Activated CD4-positive, alpha-beta T cell treated with anti-CD3 and anti-CD28 coated beads, Interleukin-10, Interleukin-2, amounts not matched to agents 100 ng/mL and 50 ng/mL, durations not matched to agents 16 hours and 8 hours (primary cell): ENCODE measurements around the gene EPB41L4A.

Source experiments
- DNase-seq: peaks from one replicate; pipeline ENCODE4 v3.0.0-alpha.2; 2020

Gene EPB41L4A

DNA sequence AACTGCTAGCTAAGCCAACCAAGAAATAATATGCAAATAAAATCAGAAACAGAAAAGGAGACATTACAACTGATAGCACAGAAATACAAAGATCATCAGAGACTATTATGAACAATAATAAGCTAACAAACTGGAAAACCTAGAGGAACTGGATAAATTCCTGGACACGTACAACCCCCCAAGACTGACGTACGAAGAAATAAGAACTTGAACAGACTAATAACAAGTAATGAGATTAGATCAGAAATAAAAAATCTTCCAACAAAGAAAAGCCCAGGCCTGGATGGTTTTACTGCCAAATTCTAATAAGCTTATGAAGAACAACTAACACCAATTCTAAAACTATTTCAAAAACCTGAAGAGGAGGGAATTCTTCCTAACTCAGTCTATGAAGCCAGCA lies 67.9 kb downstream of the EPB41L4A start:
- no peak for DNase-seq

DNA sequence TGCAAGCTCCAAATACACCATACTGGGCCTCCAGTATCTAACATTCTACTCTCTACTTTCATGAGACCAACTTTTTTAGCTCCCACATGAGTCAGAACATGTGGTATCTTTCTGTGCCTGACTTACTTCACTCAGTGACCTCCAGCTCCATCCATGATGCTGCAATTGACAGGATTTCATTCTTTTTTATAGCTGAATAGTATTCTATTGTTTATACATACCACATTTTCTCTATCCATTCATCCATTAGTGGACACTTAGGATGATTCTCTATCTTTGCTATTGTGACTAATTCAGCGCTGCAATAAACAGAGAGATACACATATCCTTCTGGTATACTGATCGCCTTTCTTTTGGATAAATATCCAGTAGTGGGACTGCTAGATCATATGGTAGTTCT lies 68.5 kb downstream of the EPB41L4A start:
- DNase-seq = no peak

DNA sequence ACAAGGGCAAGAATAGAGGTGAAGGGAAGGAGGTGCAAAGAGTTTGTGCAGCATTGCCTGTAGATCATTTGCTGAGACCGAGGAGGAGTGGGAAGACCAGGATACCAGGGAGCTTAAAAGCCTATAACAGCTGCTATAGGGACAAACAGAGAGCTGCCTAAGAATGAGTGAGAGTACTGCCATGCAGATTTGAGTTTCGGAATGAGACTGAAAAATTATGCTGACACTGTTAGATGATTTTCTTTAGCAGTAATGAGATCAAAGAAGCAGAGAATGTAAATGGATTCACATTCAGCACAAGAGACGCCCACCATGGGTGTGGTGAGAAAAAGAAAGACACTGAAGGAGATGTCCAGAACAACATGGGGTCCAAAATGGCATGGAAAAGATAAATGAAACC lies 69.7 kb downstream of the EPB41L4A start:
- DNase-seq = no peak

DNA sequence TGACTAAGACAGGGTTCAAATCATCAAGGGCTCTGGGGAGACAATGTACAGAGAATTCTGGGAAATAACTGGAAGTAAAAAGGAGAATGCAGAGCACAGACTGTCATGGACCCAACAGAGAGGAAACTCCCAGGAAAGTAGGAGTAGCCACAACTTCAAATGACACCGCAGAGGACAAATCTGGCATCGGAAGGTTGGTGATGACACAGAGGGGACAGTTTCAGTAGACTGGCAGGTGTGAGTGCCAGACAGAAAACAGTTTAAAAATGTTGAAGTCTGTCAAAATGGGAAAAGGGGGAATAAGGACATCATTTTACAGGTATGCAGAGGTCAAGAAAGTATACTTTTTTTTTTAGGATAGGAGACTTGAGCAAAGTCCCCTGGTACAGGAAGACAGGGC lies 70.2 kb downstream of the EPB41L4A start:
- no peak for DNase-seq

DNA sequence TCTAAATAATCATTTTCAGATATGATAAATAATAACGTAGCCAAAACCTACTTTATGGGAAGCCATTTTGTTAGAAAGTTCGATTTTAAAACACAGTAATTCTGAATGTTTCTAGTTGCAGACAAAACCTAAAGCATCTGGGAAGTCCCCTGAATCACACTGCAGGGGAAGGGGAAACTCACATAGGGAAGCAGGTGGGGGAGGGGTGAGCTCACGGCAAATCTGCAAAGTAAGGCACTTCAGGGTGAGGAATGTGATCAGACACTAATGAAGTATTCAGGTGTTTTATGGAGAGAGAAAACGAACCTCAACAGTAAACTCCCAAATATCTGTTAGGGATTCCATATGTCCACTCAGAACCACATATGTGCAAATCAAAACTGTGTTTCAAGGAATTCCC lies 70.7 kb downstream of the EPB41L4A start:
- no peak for DNase-seq

DNA sequence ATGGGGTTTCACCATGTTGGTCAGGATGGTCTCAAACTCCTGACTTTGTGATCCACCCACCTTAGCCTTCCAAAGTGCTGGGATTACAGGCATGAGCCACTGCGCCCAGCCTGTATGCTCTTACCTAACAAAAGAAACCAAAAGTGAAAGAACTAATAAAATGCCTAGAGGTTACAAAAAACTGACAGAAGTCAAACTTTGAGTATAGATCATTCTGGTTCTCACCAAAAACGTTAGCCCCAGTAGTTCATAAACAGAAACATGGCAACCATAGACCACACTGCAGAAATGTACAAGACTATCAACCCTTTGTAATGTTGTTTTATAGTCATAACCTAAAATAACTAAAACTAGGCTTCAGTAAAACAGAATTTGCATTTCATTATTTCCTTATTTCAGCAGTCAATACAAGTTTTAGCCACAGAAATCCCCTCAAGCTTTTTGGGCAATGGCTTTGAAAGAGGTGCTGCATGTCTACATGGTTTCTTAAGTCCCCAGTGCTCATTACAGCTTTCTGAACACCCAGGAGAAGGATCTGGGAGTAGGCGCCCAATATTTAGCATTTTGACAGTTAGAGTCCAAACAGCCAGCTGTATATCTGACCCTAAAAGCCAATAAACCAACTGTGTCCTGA lies 72.5 kb downstream of the EPB41L4A start:
- no peak for DNase-seq

DNA sequence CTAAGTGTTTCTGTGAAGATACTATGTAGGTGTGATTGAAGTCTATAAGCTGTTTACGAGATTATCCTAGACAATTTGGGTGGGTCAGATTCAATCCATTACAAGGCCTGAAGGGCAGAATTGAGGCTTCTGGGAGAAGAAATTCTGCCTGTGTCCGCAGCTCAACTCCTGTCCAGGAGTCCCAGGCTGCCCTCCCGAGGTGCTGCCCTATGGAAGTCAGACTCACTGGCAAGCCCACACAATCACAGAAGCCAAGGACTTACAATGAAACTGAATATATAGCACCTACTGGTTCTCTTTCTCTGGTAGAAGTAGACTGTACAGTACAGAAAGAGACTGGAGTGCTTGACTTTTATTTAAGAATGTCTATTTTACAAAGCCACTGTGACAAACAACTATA lies 74.5 kb downstream of the EPB41L4A start:
- no peak for DNase-seq

DNA sequence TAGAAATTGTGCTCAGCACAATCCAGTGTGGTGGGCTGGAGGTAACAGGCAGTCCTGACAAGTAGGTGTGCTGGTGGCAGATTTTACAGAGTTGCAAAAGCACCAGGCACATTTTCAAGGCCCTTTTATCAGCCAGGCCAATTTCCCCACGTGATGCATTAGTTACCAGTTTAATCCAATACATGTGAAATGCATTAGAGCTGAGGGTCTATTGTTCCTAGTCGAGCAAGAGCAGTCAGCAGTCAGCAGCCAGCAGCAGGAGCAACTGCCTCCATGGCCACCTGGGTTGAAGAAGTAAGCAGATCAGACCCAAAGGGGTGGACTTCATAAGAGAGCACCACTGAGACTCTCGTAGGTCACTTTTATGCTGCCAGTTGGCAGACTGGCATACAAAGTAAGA lies 76.7 kb downstream of the EPB41L4A start:
- DNase-seq = no peak

DNA sequence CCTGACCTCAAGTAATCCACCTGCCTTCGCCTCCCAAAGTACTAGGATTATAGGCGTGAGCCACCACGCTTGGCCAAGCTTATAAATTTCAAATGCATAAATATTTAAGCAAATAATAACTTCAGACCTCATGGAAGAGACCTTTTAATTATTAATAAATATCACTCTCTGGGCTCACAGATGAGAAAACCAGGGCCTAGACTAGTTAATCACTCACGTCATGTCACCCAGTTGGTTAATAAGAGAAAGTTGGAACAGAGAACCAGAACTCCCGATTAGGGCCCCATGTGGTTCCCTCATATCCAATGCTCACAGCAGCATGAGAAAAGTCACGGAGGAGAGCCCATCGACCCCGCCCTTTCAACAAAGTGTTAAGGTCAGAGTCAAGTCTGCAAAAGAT lies 79.3 kb downstream of the EPB41L4A start:
- no peak for DNase-seq

DNA sequence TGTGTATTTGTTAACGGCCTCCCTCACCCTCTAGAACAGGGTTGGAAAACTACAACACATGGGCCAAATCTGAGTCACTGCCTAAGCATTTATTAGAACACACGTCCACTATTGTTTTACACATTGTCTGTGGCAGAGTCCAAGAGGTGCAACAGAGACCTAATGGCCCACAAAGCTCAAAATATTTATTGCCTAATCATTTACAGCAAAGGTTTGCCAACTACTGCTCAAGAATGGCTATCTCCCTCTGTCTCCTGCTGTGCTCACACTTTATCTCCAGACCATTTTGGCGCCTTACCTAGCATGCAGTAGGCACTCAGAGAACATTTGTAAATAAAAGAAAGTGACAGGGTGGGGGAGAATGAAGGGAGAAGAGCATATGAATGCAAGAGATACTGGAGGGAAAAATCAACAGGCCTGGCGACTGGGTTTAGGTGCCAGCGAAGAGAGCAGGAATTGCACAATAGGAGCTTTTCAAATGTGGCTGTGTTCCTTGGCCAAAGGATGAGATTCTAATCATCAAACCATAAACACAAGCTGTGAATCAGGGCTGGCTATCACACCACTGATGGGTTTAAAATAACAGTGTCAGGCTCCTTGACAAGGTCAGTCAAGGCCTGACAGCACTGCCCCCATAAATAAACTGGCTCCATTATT lies 80.3 kb downstream of the EPB41L4A start:
- no peak for DNase-seq

DNA sequence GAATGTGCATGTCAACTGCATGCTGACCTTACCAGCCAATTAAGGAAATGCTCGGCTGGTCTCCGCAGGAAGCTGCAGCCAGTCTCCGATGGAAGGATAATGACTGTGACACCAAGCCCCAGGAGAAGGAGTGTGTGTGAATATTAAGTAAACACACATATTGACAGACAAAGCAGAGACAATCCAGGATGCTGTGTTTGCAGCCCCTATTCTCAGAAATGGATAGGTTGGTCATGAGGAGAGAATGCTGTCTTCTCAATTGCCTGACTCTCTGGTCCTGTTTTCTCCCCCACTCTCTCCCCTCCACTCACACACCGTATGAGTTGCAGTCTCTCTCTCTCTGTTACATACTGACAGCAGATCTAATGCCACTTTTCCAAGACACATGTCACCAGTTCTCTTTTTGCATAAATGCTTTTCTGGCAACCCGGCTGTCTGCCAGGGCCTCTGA lies 85.7 kb downstream of the EPB41L4A start:
- no peak for DNase-seq

DNA sequence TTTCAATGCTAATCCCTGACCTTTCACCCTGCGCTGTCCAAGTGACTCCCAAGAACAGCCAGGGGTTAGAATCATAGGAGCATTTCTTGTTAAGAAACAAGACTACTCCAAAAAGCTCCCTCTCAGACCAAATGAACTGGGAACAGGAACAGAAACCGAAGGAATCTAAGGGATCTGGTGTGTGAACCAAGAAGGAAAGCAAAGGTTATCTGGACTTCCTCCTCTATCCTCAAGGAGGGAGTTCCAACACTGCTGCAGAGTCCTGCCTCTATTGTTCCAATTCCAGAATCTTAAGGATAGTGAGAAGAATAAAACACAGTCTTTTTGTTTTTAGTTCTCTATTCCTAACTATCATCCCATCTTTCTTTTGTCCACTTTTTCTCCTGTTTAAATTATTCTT lies 87.2 kb downstream of the EPB41L4A start:
- no peak for DNase-seq

DNA sequence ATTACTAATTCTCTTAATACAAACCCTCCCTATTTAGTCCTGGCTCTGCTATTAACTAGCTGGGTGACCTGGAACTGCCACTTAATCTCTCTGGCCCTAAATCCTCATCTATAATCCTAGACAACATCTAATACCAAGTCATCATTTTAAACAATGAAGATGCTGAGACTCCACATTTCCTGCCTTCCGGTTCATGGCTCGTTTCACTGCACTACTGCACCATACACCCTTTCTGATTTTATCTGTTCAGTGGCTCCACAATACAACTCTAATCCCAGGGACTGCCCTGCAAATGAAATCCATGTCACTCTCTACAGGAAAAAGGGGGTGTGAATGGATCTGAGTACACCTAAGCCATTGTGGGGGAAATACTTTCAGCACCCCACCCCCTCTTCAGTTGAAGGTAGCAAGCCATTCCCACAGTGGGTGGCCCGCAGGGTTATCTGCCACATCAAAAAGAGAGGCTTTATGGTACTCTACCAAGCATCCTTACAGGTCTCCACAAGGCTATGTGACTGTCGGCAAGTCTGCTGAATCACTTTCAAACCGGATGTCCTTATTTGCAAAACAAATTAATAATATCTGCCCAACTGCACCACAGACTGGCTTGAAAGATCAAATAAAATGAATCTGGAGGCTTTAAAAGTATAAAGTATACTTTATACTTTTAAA lies 89.5 kb downstream of the EPB41L4A start:
- peak; percentile 17 for DNase-seq

DNA sequence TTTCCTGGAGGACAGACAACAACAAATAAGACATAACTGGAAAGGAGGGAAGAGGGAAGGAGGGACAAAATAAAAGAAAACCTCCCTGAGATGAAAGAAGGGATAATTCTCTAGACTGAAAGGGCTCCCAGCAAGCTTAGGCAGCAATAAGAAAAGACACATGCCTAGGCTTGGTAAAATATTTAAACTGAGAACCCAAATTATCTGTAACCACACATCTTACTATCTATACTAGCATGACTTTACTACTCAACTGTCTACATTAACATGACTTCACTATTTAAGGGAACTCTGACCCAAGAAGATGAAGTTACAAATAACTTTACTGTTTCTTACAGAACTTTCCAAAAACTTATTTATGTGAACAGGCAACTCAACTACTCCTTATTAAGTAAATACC lies 95.9 kb downstream of the EPB41L4A start:
- no peak for DNase-seq

DNA sequence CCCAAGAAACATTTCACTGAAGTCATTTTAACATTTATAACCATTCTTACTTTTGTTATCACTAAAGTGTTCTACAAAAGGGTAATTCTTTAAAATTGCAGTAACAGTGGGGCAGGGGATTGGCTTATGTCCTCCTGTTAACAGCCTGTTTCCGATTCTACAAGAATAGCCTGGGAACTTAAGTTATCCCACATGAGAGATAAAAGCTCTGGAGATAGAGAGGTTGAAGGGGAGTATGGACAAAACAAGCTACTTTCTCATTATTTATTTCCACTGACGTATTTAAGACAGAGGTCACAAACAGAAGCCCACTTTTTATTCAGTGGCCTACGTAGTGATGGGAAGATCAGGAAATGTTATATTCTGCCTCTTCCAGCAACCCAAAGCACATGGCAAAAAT lies 98.7 kb downstream of the EPB41L4A start:
- no peak for DNase-seq

DNA sequence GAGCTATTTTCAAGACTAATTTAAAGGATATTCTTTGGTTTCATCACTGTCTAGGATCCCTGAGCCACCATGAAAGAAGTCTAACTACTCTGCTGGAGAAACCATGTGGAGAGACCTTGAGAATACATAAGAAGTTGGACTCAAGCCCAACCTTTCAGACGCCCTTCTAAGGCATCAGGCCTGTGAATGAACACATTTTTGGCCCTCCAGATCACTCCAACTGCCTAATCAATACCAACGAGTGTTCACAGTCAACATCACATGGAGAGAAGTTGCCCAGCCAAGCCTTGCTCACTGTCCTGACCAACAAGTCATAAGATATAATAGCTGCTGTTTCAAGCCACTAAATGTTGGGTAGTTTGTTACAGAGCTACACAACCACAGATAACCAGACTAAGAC lies 100.7 kb downstream of the EPB41L4A start:
- DNase-seq = no peak

DNA sequence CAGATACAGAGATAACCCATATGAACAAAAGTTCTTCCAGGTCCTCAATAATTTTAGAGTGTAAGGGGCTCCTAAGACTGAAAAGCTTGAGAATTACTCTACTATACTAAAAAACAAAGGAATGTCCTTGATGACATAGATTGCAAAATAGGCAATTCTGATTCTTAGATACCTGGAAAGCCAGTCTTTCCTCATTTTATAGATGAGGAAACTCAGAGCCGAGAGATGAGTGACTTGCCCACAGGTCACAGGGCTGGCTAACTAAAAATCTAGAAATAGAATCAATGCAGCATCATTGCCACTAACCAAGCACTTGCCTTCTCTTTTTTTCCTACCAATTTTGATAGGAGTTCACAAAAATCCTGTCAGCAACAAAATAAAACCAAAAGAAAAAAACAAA lies 101.2 kb downstream of the EPB41L4A start:
- DNase-seq = no peak

DNA sequence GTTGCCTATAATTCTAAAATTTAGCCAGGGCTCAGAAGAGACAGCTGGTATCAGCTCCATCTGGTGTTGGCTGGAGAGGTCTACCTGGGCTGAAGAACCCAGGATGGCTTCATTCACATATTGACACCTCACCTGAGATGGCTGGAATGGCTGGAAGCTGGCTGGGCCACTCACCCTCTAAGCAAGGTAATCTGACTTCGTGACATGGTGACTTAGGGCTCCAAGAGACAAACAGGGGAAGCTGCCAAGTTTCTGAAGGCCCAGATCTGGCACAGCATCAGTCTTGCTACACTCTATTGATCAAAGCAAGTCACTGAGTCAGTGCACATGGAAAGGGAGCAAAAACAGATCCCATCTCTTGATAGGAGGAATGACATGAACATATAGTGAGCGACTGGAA lies 102.3 kb downstream of the EPB41L4A start:
- DNase-seq = no peak

DNA sequence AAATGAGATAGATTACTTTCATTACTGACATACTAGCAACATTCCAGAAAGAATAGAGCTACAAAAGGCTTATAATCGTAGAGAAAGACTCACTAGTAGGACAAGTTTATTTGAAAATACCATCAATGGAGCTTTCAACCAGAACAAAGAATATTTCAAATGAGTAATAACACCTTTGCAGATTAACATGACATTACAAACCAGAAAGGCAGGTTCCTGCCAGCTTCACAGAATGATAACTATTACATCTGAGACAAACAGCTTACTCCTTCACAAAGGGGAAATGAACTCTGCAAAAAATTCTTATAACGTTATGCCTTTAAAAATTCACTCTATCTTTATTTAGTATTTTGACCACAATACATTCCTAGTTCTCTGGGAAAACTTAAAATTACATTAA lies 103.1 kb downstream of the EPB41L4A start:
- DNase-seq = no peak

DNA sequence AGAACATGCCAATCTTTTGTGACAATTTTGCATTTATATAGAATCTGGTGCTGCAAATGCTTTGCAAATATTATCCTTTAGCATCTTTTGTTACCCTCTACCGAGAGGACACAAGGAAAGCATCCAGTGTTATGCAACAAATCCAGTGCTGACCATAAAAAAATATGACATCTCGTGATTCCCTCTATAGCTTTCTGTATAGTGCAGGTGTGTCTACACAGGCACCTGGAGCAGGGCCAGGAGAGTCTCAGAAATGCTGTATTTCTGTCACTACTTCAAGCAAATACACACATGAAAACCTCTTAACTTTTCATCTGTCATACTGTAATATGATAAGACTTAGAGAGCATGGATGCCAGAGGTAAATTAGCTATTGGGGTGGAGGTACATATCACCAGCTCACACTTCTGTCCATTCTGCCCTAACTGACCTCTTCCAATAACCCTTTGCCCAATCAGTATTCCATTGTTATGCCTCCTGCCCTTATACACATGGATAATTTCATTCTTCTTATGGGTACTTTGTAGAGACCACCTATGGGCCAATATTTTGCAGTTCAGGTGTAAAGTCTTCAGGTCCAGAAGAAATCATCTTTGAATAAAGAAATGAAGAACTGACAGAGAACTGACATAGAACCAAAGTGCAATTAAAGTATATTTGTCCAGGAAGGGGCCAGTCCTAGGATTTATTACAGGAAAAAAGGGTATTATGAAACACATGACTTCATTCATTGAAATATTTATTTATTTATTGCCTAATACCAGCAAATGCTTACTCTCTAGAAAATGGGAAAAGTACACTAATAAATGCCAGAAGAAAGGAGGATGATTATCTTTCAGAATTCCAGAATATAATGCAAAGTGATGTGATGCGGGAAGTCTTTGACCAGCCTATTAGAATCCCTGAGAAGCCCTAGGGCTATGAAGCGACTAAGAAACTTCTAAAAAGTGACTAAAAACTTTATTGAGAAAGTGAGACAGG lies 106.5 kb downstream of the EPB41L4A start:
- DNase-seq = no peak

DNA sequence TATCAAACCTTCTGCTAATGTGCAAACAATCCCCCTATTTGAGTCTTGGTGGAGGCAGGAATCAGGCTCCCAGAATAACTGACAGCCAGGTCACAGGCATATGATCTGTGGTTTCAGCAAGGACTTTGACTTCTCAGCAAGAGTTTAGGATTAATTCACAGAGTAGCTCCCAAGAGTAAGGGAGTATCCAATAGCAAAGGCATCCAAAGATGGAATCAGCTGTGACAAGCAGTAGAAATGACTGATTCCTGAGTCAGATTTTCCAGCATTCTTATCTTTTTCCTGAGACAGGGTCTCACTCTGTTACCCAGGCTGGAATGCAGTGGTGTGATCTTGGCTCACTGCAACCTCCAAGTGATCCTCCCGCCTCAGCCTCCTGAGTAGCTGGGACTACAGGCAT lies 108.3 kb downstream of the EPB41L4A start:
- DNase-seq = no peak

DNA sequence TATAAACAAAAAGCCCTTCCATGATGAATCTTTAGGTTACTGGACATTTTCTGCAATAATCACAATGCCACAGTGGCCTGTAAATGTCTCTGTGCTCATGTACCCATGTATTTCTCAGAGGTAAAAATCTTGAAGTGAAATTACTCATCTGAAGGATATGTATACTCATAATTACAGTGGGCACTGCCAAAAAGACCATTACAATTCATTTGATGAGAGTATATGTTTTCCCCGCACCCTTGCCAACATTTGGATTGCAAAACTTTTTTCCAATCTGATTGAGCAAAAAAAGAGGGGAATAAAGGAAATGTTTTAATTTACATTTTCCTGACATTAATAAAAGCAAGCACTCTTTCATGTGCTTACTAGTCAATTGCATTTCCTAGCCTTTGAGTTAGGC lies 110.5 kb downstream of the EPB41L4A start:
- DNase-seq = no peak

DNA sequence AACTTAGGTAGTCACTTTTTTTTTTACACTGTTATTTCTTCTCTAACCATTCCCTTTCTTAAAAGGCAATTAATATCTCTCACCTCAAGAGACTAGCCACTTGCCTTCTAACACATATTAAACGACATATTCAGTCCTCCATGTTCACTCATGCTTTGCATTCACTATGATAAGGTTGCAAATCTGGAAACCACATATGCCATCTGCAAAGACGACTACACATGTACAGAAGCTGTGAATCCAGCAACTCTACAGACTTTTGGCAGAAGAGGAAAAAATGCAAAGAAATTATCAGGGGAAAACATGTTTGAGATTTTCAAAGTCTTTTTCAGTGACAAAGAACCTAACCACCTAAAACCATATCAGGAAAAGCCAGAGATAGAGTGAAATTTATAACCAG lies 112.1 kb downstream of the EPB41L4A start:
- no peak for DNase-seq
